GM20431 (cell line): Measurements from ENCODE around the gene KAZALD1.

Source experiments
- in situ Hi-C: fragments of 300-500 bp; cut with MseI, MboI; formaldehyde crosslinking; loops from one replicate; pipeline ENCODE4 v1.15.0; 2020; ENCODE audit warnings: low sequenced_read_pairs; ENCODE audit not compliant: unreplicated experiment

KAZALD1 gene

DNA sequence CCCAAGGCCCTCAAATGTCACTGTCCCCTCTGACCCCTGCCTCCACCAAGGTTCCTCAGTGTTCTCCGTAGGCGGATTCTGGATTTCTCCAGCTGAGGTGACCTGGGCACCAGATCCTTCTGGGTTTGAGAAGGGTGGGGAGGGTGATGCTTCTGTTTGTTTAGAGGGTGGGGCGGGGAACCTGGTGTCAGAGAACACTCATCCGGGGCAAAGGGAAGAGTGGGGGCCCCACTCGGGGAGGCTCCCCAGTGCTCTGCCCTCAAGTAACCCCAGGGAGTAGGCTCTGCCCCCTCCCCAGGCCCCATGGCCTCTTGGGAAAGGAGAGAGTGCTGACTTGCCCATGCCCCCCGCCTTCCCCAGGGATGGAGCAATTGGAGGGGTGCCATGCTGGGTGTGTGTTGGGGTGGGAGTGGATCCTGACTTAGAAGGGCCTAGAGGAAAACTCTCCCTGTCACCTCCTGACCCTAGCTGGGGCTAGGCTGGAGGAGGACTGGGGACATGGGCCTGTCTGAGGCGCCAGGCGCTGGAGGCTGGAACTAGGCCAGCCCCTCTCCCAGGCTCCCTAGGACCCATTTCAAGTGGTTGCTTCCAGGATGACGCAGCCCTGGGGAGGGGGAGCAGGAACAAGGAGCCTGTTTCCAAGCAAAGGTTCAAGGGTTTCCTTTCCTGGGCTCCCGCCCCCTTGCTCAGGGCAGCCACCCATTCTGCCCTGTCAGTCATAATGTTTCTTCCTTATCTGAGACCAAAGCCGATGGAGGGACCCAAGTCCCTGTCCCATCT, 27.9 kb downstream of the KAZALD1 start:
- in situ Hi-C loops = no loop called here

DNA sequence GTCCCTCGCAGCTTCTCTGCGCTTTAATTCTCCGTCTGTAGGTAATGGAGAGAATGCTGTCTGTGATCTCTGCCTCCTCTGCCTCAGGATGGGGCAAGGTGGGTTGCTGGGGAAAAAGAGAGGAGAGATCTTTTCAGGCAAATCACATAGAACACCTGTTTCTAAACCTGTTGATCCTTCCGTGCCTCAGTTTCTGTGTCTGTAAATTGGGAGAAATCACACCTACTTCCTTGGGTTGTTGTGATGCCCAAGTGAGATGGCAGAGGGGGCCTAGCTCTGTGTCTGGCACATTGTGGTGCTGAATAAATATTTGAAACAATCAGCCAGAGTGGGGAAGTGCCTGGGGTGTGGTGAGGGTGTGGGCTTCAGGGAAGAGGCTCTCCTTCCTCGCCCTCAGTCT, 28.8 kb downstream of the KAZALD1 start:
- in situ Hi-C loops = no loop called here

DNA sequence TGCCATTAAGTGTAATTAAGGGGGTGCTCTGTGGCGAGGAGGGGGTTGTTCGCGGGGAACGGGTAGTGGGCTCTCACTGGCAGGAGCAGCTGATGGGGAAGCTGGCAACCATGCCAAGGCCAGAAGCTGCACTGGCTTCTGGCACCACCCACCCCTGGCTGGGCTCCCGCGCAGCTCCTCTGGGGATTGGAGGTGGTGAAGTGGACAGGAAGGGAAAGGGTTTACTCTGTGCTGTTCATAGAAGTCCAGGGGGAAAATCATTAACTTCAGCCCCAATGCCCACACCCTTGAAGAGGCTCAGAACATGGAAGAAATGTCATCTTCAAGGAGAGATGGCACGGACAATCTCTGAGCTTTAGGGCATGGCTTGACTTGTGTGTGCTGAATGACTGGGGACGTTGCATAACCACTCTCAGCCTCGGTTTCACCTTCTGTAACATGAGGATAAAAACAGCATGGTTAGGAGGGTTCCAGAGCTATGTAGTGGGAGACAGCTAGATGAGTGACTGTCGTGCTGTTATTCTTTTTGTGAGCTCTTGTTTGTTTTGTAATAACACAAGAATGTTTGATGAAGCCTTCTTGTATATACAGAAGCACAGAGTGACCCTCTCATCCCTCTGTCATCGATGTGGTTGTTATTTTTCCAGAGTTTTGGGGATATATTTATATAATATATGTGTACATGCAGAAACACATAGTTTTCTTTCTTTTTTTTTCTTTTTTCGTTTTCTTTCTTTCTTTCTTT, 29.9 kb downstream of the KAZALD1 start:
- in situ Hi-C loops = no loop called here

DNA sequence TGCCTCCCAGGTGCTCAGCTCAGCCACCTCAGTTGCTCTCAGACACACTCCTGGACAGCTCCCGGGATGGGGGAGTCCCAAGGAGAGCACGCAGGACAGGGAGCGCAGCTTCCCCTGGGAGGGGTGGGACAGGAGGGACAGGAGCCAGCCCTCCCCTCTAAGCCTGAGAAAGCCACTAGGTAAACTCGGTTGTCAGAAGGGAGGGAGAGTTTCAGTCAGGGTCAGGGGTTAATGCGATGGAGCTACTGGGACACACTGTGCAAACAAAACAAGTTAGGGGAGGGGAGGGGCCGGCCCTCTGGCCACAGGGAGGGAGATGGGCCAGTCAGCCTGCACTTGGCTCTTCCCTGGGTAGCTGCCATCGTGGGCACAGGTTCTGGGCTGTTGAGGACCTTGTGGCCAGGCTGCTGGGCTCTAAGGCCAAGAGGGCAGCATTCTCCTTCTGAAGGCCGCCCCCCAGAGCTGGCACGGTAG, 31.1 kb downstream of the KAZALD1 start:
- in situ Hi-C loops = no loop called here

DNA sequence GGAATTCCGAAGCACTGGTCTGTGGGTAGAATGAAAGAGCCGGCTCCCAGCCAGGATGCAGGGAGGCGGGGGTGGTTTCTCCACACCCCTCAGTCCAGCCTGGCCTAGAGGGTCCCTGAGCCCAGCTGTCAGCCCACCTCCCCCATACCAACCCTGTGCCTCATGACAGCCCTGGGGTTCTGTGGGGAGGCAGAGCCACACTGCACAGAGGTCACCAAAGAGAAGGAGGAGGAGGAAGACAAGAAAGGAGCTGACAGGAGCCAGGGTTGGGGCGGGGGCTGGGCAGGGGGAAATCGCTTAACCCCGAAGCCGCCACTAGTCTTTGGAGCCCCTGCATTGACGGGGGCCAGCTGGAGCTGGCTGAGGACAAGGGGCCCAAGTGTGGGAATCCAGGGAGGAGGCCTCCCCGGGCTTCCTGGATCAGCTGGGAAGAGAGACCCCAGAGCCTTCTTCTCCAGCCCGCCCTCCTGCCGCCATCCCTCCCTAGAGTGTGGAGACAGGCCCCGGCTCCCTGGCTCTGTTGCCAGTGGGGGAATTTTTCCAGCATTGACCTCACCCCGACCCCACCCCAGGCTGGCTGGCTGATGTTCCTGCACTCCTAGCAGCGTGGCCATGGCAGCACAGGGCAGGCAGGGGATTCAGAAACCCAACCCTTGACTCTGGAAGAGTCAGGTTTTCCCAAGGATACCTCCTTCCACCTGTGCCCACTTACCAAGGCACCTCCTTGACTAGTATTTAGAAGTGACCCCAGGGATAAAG, 32.5 kb downstream of the KAZALD1 start:
- in situ Hi-C loops = no loop called here

DNA sequence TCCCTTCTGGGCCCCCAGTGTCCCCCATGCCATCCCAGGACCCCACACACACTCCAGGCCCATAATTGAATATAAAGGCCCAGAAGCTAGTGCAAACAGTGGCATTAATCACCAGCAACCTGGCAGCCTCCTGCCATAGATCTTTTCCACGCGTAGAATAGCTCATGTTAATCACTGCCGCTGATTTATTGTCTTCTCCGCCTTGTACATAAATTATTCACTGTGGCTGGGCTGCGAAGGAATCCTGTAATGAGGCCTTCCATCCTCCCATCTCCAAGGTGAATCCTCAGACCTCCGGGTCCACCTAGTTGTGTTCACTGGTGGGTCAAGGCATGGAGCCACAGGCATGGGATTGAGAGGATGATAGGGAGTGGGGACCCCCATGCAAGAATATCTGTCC, 33.2 kb downstream of the KAZALD1 start:
- in situ Hi-C loops = no loop called here

DNA sequence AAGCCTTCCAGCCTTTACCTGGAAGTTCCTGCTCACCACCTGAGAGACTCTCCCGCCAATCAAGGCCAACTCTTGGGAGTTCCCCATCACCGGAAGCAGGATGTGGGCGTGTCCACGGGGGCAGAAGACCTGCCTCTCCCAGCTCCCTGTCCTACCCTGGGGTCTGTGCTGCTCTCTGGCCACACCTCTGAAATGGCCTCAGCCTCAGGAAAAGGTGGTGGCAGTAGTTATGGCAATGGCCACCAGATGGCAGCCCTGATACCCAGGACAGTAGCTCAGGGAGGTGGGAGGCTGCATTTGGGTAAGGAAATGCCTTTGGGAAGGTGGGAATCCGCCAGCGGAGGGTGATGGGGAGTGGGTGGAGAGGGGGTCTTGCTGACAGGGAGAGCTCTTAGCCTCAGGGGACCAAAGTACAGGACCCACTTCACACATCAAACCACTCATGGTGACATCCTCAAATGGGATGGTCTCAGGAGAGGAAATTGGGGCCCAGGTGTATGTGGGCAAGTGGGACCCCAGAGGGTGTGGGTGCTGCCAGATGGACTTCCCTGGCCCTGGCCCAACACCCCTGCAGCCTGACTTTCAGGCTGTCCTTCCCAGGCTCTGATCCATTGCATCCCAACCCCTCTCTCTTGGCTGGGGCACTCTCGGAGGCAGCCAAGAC, 33.9 kb downstream of the KAZALD1 start:
- in situ Hi-C loops = no loop called here

DNA sequence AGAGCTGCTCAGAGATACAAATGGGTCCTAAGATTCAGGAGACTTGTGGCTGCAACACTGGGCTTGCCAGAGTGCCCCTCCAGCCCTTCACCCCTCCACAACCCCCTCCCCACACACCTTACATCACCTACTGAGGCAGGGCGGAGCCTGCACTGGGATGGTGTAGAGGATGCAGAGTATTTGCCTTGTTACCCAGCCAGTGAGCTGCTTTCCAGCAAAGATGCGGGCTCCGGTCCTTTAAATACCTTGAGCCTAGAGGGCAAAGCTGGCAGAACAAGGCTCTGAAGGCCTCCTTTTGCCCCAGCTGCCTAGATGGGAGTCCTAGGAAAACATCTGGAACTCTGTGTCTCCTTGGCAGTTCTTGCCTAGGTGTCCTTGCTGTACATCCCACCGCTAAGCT, 34.6 kb downstream of the KAZALD1 start:
- in situ Hi-C loops = no loop called here

DNA sequence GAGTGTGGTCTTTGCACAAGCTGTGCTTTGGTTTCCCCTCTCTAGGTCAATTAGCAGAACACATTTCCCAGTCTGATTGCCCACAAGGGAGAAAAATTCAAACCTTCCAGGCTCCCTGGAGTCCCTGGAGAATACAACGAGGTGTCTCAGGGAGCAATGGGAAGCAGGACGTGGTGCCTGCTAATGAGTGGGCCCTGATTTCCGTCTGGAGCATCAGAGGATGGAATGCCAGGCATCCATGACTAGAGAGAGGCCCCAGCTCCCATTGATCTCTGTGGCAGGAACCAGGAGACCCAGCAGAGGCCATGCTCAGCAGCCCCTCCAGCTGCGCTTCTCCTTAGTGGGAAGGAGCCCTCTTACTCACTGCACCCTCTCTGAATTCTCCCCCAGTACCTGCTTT, 36.1 kb downstream of the KAZALD1 start:
- in situ Hi-C loops = no loop called here

DNA sequence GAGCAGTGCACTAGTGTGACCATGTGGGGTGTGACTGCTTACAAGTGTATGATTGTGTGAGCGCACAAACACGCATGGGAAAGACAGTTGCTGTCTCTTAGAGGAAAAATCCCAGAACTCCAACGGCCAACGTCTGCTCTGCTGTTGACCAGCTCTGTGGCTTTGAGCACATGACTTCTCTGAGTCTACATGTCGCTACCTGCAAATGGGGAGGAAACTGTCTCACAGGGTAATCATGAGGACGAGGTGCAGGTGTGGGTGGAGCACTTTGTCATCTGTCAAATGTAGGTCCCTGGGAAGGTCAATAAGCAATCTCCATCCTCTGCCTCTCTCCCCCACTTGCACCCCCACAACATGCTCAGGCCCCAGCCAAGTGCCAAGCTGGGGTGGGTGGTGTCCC, 38.1 kb downstream of the KAZALD1 start:
- in situ Hi-C loops = no loop called here

DNA sequence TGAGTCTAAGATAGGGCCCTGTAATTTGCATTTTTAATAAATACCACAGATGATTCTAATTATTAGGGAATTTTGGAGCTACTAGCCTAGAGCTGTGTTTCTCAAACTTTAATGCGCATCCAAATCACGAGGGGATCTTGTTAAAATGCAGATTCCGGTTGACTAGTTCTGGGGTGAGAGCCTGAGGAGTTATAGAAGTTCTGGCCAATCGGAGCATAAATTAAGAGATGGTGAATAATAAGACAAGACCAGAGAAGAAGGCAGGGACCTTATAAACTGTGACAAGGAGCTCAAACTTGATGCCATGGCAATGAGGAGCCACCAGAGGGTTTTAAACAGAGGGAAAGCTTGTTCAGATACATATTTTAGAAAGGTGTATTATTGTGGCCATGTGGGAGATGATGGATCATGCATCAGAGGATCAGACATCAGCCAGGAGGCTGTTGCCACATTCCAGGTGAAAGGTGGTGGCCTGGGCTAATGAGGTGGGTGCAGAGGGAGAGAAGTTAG, 39.6 kb downstream of the KAZALD1 start:
- in situ Hi-C loops = no loop called here

DNA sequence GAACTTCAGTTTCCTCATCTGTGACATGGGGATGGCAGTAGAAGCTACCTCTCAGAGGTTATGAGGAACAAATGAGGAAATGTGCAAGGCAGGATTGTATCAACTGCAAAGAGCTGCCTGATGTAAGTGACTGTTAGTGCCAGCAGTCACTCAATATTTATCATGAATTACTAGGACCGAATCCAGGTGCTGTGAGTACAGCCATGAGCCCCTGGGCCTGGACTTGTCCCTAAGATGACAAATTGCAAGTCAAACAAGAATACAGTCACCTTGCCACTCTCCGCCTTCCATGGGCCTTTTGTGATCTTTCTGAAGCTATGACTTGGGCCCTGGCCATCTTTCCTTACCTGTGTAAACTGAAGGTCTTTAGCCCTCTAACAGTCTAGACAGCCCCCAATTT, 41.6 kb downstream of the KAZALD1 start:
- in situ Hi-C loops = no loop called here

DNA sequence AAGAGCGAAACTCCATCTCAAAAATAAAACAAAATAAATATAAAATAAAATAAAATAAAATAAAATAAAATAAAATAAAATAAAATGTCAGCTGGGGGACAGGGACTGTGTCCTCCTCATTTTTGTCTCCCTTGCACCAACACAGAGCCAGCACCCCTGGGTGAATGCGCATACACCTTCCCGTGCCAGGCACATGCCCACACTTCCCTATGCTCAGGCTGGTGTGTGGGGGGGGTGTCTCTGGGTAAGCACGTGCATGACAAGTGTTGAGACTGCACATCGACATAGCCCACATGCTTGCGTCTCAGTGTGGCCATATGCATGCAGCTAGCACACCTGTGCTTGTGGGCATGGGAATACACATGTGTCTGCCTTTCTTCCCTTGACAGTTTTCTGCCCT, 44.6 kb downstream of the KAZALD1 start:
- in situ Hi-C loops = no loop called here

DNA sequence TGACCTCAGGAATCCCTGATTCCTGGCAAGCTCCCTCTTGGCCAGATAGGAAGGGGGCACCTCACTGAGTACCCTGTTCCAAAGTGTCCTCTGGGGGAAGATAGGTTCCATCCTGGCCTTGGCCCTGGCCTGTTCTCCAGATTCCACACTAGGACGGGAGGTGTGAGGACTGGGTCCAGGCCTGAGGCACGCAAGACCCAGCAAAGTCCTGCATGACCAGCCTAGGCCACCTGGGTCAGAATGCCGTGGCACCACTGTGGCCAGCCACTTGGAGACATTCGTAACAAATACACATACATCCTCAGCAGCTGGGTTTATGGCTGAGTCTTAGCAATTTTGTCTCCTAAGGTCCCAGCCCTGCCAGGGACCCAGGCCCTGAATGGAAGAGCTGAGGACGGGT, 46.0 kb downstream of the KAZALD1 start:
- in situ Hi-C loops = no loop called here

DNA sequence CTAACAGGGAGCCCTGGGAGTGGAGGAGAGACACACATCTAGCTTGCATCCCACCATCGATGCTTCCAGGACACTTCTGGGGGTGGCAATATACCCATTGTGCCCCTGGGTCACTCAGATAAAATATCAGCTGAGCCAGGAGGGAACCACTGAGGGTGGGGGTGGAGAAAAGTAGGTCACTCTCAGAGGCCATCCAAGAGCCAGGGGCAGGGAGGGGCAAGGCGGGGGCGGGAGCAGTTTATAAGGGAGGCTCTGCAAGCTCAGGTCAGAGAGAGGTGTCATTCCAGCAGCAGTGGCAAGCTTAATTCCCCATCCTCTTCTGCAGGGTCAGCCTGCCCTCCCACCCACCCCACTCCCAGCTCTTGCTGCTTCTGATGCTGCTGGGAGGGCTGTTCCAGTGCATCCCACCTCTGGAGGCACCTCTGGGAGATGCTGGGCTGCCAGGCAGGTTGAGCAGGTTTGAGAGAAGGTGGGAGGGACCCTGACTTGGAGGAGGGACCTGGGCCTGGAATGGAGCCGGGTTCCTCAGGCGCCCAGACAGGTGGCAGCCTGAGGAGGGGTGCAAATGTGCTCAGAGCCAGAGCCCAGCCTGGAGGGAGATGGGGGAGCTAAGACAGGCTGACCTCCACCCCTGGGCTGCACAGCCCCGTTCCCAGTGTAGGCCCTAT, 49.2 kb downstream of the KAZALD1 start:
- in situ Hi-C loops = no loop called here

DNA sequence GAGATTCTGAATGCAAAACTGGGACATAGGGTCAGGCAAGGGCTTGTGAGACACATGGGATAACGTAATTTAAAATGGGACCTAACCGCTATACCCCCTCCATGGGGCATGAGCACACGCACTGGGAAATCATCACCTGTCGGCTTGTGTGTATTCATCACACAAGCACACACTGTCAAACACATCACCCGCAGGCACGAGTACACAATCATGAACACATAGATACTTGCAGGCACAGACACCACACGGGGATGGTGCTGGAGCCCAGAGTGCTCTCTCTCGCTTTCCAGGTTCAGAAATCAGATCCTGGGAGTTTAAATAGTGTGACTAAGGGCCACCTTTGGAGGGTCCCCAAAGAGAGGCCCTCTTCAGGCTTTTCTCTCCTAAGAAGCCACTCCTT, 49.8 kb downstream of the KAZALD1 start:
- in situ Hi-C loops = no loop called here

DNA sequence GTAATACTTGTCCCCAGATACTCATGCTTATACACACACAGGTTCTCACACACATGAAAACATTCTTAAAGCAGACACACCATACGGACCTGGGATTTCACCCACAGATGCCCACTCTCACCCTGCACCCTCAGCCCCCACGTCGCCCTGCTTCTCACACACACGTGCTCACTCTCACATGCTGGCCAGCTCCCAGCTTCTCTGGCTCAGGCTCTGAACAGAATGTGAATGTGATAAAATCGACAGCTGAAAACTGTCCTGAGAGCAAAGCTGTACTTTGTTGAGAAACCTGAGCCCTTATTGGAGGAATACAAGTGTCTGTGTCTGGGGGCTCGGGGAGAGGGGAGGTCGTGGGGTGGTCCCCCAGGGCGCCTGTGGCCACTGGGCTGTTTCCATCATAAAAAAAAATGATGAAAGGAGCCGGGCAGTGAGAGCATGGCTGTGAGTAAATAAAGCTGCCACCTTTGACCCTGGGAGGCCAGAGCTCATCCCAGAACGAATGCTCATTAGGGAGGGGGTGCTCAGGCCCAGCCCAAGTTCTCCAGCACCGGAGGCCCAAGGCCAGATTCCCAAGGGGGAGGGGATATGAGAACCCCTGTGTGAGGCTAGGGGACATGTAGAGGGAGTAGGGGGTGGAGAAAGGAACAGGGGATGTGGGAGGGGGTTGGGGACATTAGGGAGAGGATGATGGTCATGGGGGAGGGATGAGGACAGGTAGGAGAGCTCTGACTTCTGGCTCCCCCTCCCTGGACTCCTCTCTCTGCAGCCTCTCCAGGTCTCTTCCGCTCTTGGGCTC, 51.2 kb downstream of the KAZALD1 start:
- in situ Hi-C loops = no loop called here

DNA sequence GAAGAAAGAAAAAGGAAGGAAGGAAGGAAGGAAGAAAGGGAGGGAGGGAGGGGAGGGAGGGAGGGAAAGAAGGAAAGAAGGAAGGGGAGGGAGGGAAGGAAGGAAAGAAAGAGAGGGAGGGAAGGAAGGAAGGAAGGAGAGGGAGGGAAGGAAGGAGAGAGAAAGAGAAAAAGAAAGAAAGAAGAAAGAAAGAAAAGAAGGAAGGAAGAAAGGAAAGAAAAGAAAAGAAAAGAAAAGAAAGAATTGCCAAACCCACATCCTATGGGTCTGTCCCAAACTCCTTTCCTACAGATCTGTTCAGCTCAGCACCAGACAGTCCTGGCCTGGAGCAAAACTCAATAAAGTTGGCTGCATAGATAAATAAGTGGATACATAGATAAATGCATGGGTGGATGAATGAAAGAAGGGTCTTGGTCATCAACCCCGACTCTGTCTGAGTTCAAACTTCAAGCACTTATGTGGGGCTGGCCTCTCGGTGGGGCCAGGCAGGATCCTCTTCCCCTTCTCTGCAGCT, 52.2 kb downstream of the KAZALD1 start:
- in situ Hi-C loops = no loop called here

DNA sequence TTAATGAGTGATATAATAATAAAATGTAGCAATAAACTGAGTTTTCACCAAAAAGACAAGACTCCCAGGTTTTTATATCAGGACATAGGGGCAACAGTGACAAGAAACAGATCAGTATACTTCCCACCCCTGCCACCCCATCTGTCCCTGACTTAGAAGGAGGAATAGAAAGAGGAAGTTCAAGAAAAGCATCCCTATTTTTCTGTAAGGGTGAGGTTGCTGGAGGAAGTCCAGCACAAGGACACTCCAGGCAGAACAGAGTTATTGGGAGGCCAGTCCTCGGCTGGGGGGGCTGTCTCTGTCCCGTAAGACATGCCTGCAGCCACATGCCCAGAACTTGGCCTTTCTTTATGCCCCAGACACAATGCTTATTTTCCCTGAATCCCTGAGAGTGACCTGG, 52.9 kb downstream of the KAZALD1 start:
- in situ Hi-C loops = no loop called here
